ENCODE results near the gene USP7. TPM values are rescaled to one million over a fixed set of nuclear protein-coding genes. Genes with fewer than 3 reads are reported as not detected.

Gene USP7
- total and polyA plus RNA-seq, 2 experiments from 2014 or later = 13.3 to 30.6 TPM

- WGBS, 2 experiments (ENCODE audit: low coverage in 1 of 2, low lambda C conversion rate in 2 of 2, missing lambda C conversion rate in 2 of 2) = 78 to 83% methylated on average over 5 of the region's 5 CpGs
- H3F3A ChIP-seq (ENCODE audit: insufficient read depth) = 0 out of 2 replicates have a peak, but pooled peaks cover 1% of the 10 kb centered on the region
- H3K9me3 ChIP-seq (ENCODE audit: low read depth) = no peaks in the 10 kb centered on the region
- H3K9ac ChIP-seq = no peak overlapping the region
- no peaks in the 10 kb centered on the region for H3K9me2 ChIP-seq (ENCODE audit: insufficient read depth)
- no peaks in the 10 kb centered on the region for H3K79me2 ChIP-seq (ENCODE audit: insufficient read depth)
- no peaks in the 10 kb centered on the region for H4K20me1 ChIP-seq (ENCODE audit: insufficient read depth)
- no peak overlapping the region for H2AFZ ChIP-seq
- no peaks in the 10 kb centered on the region for H3K27me3 ChIP-seq (replicated peaks; ENCODE audit: insufficient read depth)
- no peaks in the 10 kb centered on the region for H3K36me3 ChIP-seq (ENCODE audit: low read depth)
- no peak overlapping the region for H3K4me2 ChIP-seq (ENCODE audit: unreplicated experiment)
- no peak for DNase-seq
- in situ Hi-C loops (cut with MboI) = loop anchor here (10.0 kb wide), 1 partner anchor 109 kb away; no protein-coding TSS in a partner anchor
- no peak overlapping the region for H3K27ac ChIP-seq
- no peak overlapping the region for H3K4me3 ChIP-seq
- no peaks in the 10 kb centered on the region; the same call in 1 of the 2 replicates for H3K4me1 ChIP-seq (ENCODE audit: insufficient read depth)
- TF ChIP-seq EZH2 (IDR thresholded peaks at IDR 0.05; ENCODE audit: insufficient read depth, poor library complexity, severe bottlenecking) (no peak), EZH2phosphoT487 (IDR thresholded peaks at IDR 0.05; ENCODE audit: insufficient read depth, low read depth) (no peak)
Measured at GRCh38 chr16:9003322-9003721, 39.6 kb upstream of the USP7 start.

GRCh38 chr16:9002042-9002441, 38.3 kb upstream of the USP7 start:
- Histone ChIP-seq H3K4me2 (ENCODE audit: unreplicated experiment) (no peak overlapping the region), H3K9me3 (ENCODE audit: low read depth) (no peaks in the 10 kb centered on the region), H3K27me3 (replicated peaks; ENCODE audit: insufficient read depth) (no peaks in the 10 kb centered on the region), H3K4me3 (no peak overlapping the region), H3K9me2 (ENCODE audit: insufficient read depth) (no peaks in the 10 kb centered on the region), H4K20me1 (ENCODE audit: insufficient read depth) (no peaks in the 10 kb centered on the region), H3K4me1 (ENCODE audit: insufficient read depth) (no peaks in the 10 kb centered on the region; the same call in 1 of the 2 replicates), H3F3A (ENCODE audit: insufficient read depth) (0 out of 2 replicates have a peak, but pooled peaks cover 4% of the 10 kb centered on the region), H3K36me3 (ENCODE audit: low read depth) (no peaks in the 10 kb centered on the region), H3K9ac (no peak overlapping the region), H3K27ac (no peak overlapping the region), H2AFZ (no peak overlapping the region), H3K79me2 (ENCODE audit: insufficient read depth) (no peaks in the 10 kb centered on the region)
- DNase-seq = no peak
- TF ChIP-seq EZH2phosphoT487 (IDR thresholded peaks at IDR 0.05; ENCODE audit: insufficient read depth, low read depth) (no peak), EZH2 (IDR thresholded peaks at IDR 0.05; ENCODE audit: insufficient read depth, poor library complexity, severe bottlenecking) (no peak)
- in situ Hi-C loops (cut with MboI) = loop anchor here (10.0 kb wide), 1 partner anchor 107 kb away; no protein-coding TSS in a partner anchor
- WGBS, 2 experiments (ENCODE audit: low coverage in 1 of 2, low lambda C conversion rate in 2 of 2, missing lambda C conversion rate in 2 of 2) = 71 to 90% methylated on average over 2 of the region's 2 CpGs

DNA sequence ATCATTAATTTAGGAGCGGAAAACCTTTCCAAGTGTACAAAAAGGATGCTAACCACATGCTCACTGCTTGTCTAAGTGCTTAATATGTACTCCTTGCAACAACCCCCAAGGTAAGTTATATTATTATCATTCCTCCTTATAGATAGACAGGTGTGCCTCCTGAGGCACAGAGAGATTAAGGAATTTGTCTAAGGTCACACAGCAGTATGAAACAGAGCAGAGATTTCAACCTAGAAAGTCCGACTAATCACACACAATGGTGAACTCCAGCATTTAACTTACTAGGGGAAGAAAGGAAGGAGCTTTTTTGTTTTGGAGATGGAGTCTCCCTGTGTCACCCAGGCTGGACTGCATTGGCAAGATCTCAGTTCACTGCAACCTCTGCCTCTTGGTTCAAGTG, 37.0 kb upstream of the USP7 start:
- H2AFZ ChIP-seq = no peak overlapping the region
- no peak overlapping the region for H3K4me3 ChIP-seq
- 97 to 98% methylated on average over 2 of the region's 2 CpGs for WGBS, 2 experiments (ENCODE audit: low coverage in 1 of 2, low lambda C conversion rate in 2 of 2, missing lambda C conversion rate in 2 of 2)
- no peak for DNase-seq
- H3K79me2 ChIP-seq (ENCODE audit: insufficient read depth) = no peaks in the 10 kb centered on the region
- H3K9me3 ChIP-seq (ENCODE audit: low read depth) = no peaks in the 10 kb centered on the region
- no peak overlapping the region for H3K9ac ChIP-seq
- H3K27ac ChIP-seq = no peak overlapping the region
- no peaks in the 10 kb centered on the region for H3K36me3 ChIP-seq (ENCODE audit: low read depth)
- H3K27me3 ChIP-seq (replicated peaks; ENCODE audit: insufficient read depth) = no peaks in the 10 kb centered on the region
- no peaks in the 10 kb centered on the region for H4K20me1 ChIP-seq (ENCODE audit: insufficient read depth)
- H3K9me2 ChIP-seq (ENCODE audit: insufficient read depth) = no peaks in the 10 kb centered on the region
- no peak for TF ChIP-seq EZH2phosphoT487 (IDR thresholded peaks at IDR 0.05; ENCODE audit: insufficient read depth, low read depth)
- in situ Hi-C loops (cut with MboI) = loop anchor here (10.0 kb wide), 1 partner anchor 106 kb away; no protein-coding TSS in a partner anchor
- 0 out of 2 replicates have a peak, but pooled peaks cover 4% of the 10 kb centered on the region for H3F3A ChIP-seq (ENCODE audit: insufficient read depth)
- H3K4me1 ChIP-seq (ENCODE audit: insufficient read depth) = no peaks in the 10 kb centered on the region; the same call in 1 of the 2 replicates
- H3K4me2 ChIP-seq (ENCODE audit: unreplicated experiment) = no peak overlapping the region

- in situ Hi-C loops (cut with MboI) = loop anchor here (10.0 kb wide), 1 partner anchor 105 kb away; no protein-coding TSS in a partner anchor
- 65 to 69% methylated on average over 4 of the region's 4 CpGs for WGBS, 2 experiments (ENCODE audit: low coverage in 1 of 2, low lambda C conversion rate in 2 of 2, missing lambda C conversion rate in 2 of 2)
Measured at GRCh38 chr16:8999800-9000199, 36.1 kb upstream of the USP7 start.

More at GRCh38 chr16:8999800-9000199, 36.1 kb upstream of the USP7 start:
- Histone ChIP-seq H3K27ac (no peak overlapping the region), H3K9me3 (ENCODE audit: low read depth) (no peaks in the 10 kb centered on the region), H3K4me3 (no peak overlapping the region), H4K20me1 (ENCODE audit: insufficient read depth) (no peaks in the 10 kb centered on the region), H3K9me2 (ENCODE audit: insufficient read depth) (no peaks in the 10 kb centered on the region), H2AFZ (no peak overlapping the region), H3K4me1 (ENCODE audit: insufficient read depth) (no peaks in the 10 kb centered on the region; the same call in 1 of the 2 replicates), H3K4me2 (ENCODE audit: unreplicated experiment) (no peak overlapping the region), H3K79me2 (ENCODE audit: insufficient read depth) (no peaks in the 10 kb centered on the region), H3K27me3 (replicated peaks; ENCODE audit: insufficient read depth) (no peaks in the 10 kb centered on the region), H3K36me3 (ENCODE audit: low read depth) (no peaks in the 10 kb centered on the region), H3F3A (ENCODE audit: insufficient read depth) (0 out of 2 replicates have a peak, but pooled peaks cover 4% of the 10 kb centered on the region), H3K9ac (no peak overlapping the region)
- no peak for DNase-seq
- TF ChIP-seq EZH2 (IDR thresholded peaks at IDR 0.05; ENCODE audit: insufficient read depth, poor library complexity, severe bottlenecking) (no peak), EZH2phosphoT487 (IDR thresholded peaks at IDR 0.05; ENCODE audit: insufficient read depth, low read depth) (no peak)

Data from GM23248 (cell line).